Peyer's patch (tissue), 4 donors: Measurements from ENCODE around the gene CSNK2A3. TPM values are rescaled to one million over a fixed set of nuclear protein-coding genes. Genes with fewer than 3 reads are reported as not detected.

Experiments used
- DNase-seq, 3 donors: peaks; one replicate each; pipeline ENCODE4 v3.0.0-alpha.2; 2017 to 2019
- H3K27ac ChIP-seq, 4 donors: fragments of 200-600 bp; sonication (generic); one replicate each; pipeline ENCODE4 v1.5.1; 2016 to 2019
- H3K27me3 ChIP-seq, 2 donors: fragments of 200-600 bp; sonication (generic); one replicate each; pipeline ENCODE4 v1.5.1; 2019
- H3K36me3 ChIP-seq, 3 donors: fragments of 200-600 bp; sonication (generic); one replicate each; pipeline ENCODE4 v1.5.1; 2016 to 2019
- H3K4me1 ChIP-seq, 4 donors: fragments of 200-600 bp; sonication (generic); one replicate each; pipeline ENCODE4 v1.5.1; 2016 to 2019
- H3K4me3 ChIP-seq, 4 donors: fragments of 200-600 bp; sonication (generic); 1 replicate in 3 of 4; 2 replicates in 1 of 4; pipeline ENCODE4 v1.5.1; 2016 to 2019; ENCODE audit warnings: mild to moderate bottlenecking in 1 of 4
- H3K9me3 ChIP-seq, 4 donors: fragments of 200-600 bp; sonication (generic); one replicate each; pipeline ENCODE4 v1.5.1; 2016 to 2019; ENCODE audit warnings: mild to moderate bottlenecking in 1 of 4
- CTCF ChIP-seq, 6 experiments: fragments of 450-650 bp in 4 of 6; fragments of 200-600 bp in 2 of 6; sonication (generic) in 1 of 6; IDR thresholded peaks; one replicate each; pipeline ENCODE4 v1.5.1; 2017 to 2019; ENCODE audit warnings: antibody characterized with exemption in 6 of 6, mild to moderate bottlenecking in 3 of 6, moderate library complexity in 1 of 6
- POLR2A ChIP-seq, 2 donors: fragments of 450-650 bp; IDR thresholded peaks; one replicate each; pipeline ENCODE4 v1.5.1; 2017; ENCODE audit warnings: antibody characterized with exemption in 2 of 2, mild to moderate bottlenecking in 2 of 2, moderate library complexity in 2 of 2
- total RNA-seq, 4 donors: library from RNA; depleted of rRNA; stranded (reverse); fragments of >200 nt; gene quantifications; one replicate each; pipeline ENCODE4 v1.1.0, GENCODE V29; 2016

Gene CSNK2A3
- total RNA-seq, 4 donors from 2014 or later = 1.6 to 8.3 (median 2.0) TPM; not detected in 1

- Histone ChIP-seq H3K4me1 (no peaks in the 10 kb centered on the region), H3K27me3 (no peaks in the 10 kb centered on the region), H3K9me3 (no peaks in the 10 kb centered on the region), H3K4me3 (no peak overlapping the region), H3K27ac (no peak overlapping the region), H3K36me3 (no peaks in the 10 kb centered on the region)
- TF ChIP-seq POLR2A (IDR thresholded peaks at IDR 0.05) (no peak), CTCF (IDR thresholded peaks at IDR 0.05) (no peak)
- DNase-seq = no peak
Measured at GRCh38 chr11:11383995-11384394, 30.9 kb upstream of the CSNK2A3 start.

- Histone ChIP-seq H3K4me3 (no peak overlapping the region), H3K4me1 (no peaks in the 10 kb centered on the region), H3K9me3 (no peaks in the 10 kb centered on the region), H3K36me3 (no peaks in the 10 kb centered on the region), H3K27ac (no peak overlapping the region), H3K27me3 (no peaks in the 10 kb centered on the region)
- no peak for TF ChIP-seq CTCF (IDR thresholded peaks at IDR 0.05)
- no peak for TF ChIP-seq POLR2A (IDR thresholded peaks at IDR 0.05)
- DNase-seq = no peak
Measured at GRCh38 chr11:11382858-11383532, 29.9 kb upstream of the CSNK2A3 start.

- Histone ChIP-seq H3K4me3 (no peak overlapping the region), H3K27ac (no peak overlapping the region), H3K36me3 (no peaks in the 10 kb centered on the region), H3K27me3 (no peaks in the 10 kb centered on the region), H3K4me1 (no peaks in the 10 kb centered on the region), H3K9me3 (no peaks in the 10 kb centered on the region)
- DNase-seq = no peak
- TF ChIP-seq POLR2A (IDR thresholded peaks at IDR 0.05) (no peak), CTCF (IDR thresholded peaks at IDR 0.05) (no peak)
Measured at GRCh38 chr11:11381471-11382105, 28.5 kb upstream of the CSNK2A3 start.

DNA sequence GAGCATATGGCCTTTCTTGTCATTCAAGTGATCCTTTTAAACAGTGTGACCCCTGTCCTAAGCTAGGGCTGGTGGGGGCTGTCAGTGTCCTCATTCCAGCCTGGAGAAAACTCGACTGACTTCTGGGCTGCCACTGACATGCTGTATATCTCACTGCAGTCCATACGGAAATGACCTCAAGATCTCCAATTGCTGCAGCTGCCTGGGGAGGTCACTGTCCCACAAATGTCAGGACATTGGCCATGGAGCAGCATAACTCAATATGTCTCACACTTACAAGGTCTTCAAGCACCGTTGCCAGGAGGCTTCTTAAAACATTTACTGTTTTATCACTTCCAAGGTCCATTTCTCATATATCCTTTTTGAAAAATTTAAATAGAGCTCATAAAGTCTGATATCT, 27.8 kb upstream of the CSNK2A3 start:
- Histone ChIP-seq H3K27me3 (no peaks in the 10 kb centered on the region), H3K9me3 (no peaks in the 10 kb centered on the region), H3K27ac (no peak overlapping the region), H3K4me1 (no peaks in the 10 kb centered on the region), H3K36me3 (no peaks in the 10 kb centered on the region), H3K4me3 (no peak overlapping the region)
- DNase-seq = no peak
- TF ChIP-seq POLR2A (IDR thresholded peaks at IDR 0.05) = no peak
- TF ChIP-seq CTCF (IDR thresholded peaks at IDR 0.05) = no peak

DNA sequence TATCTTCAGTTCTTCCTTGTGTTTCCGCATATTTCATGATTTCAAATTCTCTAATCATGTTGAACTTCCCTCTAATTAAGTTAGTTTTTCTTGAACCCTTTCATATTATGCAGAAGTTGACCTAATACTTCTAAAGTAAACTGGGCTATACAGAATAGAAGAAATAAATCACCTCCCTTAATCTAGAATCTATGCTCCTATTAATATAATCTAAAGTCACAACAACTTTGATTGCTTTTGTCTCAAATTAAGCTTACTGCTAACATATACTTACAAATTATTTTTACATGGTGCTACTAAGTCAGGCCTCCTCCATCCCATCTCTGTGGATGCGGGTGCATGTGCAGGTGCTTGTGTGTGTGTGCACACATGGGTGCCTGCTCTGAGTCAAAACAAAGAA, 27.3 kb upstream of the CSNK2A3 start:
- no peak overlapping the region for H3K4me3 ChIP-seq
- H3K27ac ChIP-seq = no peak overlapping the region
- H3K36me3 ChIP-seq = no peaks in the 10 kb centered on the region
- H3K9me3 ChIP-seq = no peaks in the 10 kb centered on the region
- no peaks in the 10 kb centered on the region for H3K27me3 ChIP-seq
- H3K4me1 ChIP-seq = no peaks in the 10 kb centered on the region
- no peak for DNase-seq
- TF ChIP-seq CTCF (IDR thresholded peaks at IDR 0.05) (no peak), POLR2A (IDR thresholded peaks at IDR 0.05) (no peak)
